GM19351 (cell line): ENCODE data around the gene CERCAM.
"Not testable (repeated sequence)": the region's sequence is repeated elsewhere in the genome, so short reads cannot be mapped to it uniquely, and the experiment has no call there.

Experiments
- ATAC-seq: cut with Tn5 transposase; IDR thresholded peaks from one replicate; pipeline ENCODE4 v1.9.1; 2021; ENCODE audit warnings: mild to moderate bottlenecking, moderate library complexity; ENCODE audit not compliant: unreplicated experiment

The CERCAM gene

GRCh38 chr9:128393145-128393775 lies 27.4 kb upstream of the CERCAM start:
- ATAC-seq = no peak

- ATAC-seq = no peak
Observed at GRCh38 chr9:128393970-128394369, 26.7 kb upstream of the CERCAM start.

DNA sequence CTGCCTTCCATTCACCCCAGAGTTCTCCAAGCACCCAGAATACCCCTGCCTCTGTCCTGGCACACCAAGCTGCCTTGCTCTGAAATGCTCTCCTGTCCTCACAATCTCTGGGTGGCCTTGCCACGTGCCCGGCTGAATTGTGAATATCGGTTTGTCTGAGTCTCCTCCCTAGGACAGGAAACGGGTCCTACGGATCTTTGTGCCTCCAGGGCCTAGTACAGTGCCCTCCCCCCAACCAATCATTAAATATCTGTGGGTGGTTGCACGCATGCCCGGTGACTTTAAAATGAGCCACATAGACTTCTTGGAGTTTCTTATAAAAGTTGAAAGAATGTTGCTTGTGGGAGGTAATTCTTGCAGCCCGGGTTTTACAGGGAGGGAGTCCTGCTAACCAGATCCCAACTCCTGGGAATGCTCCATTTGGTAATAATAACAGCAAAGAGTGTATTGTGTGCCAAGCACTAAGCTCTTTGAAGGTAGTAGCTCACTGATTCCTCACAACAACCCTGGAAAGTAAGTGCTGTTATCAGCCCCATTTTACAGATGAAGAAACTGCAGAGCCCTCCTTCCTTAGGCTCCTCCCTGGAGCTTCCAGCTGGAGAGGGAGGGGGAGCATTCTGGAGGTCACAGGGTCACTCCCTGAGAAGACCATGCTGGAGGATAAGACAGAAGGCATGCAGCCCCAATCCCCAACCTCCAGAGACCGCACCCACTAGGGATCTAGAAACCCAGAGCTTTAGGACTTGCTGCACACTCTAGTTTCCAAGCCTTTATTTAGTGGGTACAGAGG lies 26.1 kb upstream of the CERCAM start:
- ATAC-seq = no peak

GRCh38 chr9:128396970-128397613 lies 23.6 kb upstream of the CERCAM start:
- no peak for ATAC-seq

GRCh38 chr9:128397831-128398230 lies 22.8 kb upstream of the CERCAM start:
- no peak for ATAC-seq

DNA sequence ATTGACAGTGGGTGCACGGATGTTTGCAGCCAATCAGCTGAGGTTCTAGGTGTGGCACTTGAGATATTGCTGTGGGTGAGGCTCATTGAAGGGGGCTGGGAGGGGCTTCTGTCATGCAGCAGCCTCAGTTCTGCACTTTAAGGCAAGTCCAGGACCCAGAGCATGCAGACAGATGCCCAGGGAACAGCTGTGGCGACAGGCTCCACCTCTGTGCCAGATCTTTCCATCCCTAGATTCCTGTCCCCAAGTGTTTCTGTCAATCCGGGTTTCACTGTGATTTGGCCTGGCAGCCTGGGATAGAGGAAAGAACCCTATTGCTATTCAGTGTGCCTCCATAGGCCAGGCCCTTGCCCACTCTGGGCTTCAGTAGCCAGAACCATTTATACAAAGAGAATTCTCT lies 20.8 kb upstream of the CERCAM start:
- no peak for ATAC-seq

DNA sequence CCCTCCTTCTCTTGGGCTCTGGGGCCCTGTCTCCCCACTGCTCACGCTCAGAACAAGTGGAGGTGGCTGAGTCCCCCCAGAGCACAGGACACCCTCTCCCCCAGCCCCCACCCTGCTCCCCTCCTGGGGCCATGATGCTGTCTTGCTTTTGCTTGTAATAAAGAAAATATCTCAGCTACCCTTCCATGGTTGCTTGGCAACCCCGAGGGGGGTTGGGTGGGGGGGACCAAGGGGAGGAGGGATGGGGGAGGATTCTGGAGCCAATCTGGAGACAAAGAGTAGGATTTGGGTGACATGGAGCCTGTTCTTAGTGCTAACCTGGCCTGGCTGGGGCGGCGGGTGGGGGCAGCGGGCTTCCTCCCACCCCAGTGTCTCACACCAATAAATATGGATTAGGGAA lies 16.1 kb upstream of the CERCAM start:
- no peak for ATAC-seq

GRCh38 chr9:128405077-128405779 lies 15.4 kb upstream of the CERCAM start:
- ATAC-seq = no peak

GRCh38 chr9:128405780-128406171 lies 14.9 kb upstream of the CERCAM start:
- ATAC-seq = no peak

DNA sequence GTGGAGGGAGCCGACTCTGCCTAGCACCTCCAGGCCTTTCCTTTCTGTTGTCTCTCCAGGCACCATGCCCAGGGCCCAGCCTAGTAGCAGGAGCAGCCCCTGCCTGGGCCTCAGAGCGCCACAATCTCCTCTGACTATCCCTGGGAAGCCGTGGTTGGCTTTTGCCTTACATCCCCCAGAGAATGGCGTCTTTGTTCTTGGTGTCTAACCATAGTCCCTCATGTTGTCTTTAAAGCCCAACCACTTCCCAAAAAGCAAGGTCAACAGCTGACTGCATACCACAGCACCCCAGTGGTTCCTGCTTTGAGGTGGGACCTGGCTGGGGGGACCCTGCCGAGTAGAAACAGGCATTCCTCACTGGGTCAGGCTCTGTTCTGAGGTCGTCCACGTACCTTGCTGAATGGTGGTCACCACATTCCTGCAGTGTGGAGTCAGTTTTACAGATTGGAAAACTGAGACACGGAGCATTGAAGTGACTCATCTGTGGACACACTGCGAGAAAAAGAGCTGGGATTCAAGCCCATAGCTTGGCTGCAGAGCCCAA lies 13.7 kb upstream of the CERCAM start:
- ATAC-seq = no peak

- ATAC-seq = no peak
Observed at GRCh38 chr9:128408963-128409431, 11.7 kb upstream of the CERCAM start.

DNA sequence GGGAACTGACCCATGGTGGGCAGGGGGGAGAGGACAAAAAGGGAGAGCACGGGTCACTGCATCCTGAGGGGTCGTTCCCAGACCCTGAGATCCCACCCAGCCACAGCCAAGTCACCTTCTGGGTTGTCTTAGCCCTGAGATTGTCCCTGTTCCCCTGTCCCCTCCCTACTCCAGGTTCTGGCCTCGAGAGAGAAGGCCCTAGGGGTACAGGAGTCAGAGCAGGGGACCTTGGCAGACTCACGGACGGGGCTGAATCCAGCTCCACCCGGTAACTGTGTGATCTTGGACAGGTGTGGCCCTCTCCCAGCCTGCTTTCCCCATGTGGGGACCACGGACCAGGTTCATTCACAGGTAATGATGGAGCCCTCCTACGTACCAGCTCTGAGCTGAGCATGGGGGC lies 11.2 kb upstream of the CERCAM start:
- no peak for ATAC-seq

GRCh38 chr9:128409978-128410377 lies 10.7 kb upstream of the CERCAM start:
- ATAC-seq = no peak

DNA sequence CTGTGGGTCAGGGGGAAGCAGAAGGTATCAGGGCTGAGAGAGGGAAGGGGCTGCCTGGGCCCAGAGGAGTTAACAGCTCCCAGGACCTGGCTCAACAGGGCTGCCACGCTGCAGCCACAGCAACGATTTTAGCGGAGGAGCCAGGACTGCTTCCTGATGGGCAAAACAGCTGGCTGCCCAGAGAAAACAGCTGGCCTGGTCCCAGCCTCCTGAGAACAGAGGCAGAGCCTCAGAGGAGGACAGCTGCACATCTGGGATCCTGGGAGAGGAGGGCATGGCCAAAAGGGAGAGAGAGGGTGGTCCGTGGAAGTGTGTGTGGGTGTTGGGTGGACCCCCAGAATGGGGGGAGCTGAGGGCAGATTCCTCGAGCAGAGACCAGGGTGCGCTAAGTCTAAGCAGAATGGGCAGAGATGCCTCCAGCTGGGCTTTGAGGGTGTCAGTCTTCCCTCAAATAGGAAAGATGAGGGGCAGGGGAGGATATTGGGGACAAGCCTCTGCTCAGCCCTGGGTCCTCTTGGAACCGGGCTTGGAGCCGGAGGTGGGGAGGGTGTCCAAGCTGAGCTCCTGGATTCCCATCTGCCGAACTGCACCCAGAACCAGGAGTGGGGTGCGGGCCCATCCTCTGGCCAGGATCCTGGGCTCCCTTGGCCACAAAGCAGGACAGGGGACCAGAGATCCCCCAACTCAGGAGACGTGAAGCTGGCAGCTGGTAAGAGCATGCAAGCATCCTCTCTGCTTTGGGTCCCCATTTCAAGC lies 9.1 kb upstream of the CERCAM start:
- ATAC-seq = no peak

- no peak for ATAC-seq
Observed at GRCh38 chr9:128412120-128412790, 8.4 kb upstream of the CERCAM start.

GRCh38 chr9:128413728-128414127 lies 6.9 kb upstream of the CERCAM start:
- ATAC-seq = not testable (repeated sequence)

GRCh38 chr9:128414461-128414860 lies 6.2 kb upstream of the CERCAM start:
- no peak for ATAC-seq

- no peak for ATAC-seq
Observed at GRCh38 chr9:128415281-128415680, 5.4 kb upstream of the CERCAM start.

- no peak for ATAC-seq
Observed at GRCh38 chr9:128416014-128416413, 4.6 kb upstream of the CERCAM start.
